ENCODE results near the gene PCDHGB2. TPM values are rescaled to one million over a fixed set of nuclear protein-coding genes. Genes with fewer than 3 reads are reported as not detected.

The PCDHGB2 gene
- total RNA-seq, 1 experiment from 2014 or later, result 4.1 TPM

GRCh38 chr5:141319202-141319601 is 40.6 kb upstream of the PCDHGB2 start:
- ATAC-seq (no peak), DNase-seq (ENCODE audit: low spot score) (no peak)
- H3K27me3 Mint-ChIP-seq (ENCODE audit: low read depth), result peaks cover 24% of the 10 kb centered on the region
- peaks cover 48% of the 10 kb centered on the region for H3K36me3 Mint-ChIP-seq
- ChIA-PET CTCF (interaction anchor here (0.6 to 4.9 kb wide), 21 partner anchors 10 to 245 kb away, joined by 3 to 46 read pairs (median 7); partner anchors contain the start of genes PCDHB10, PCDHB11, PCDHB14 and PCDHB15), POLR2A (no interaction called here)
- peak overlapping the region; percentile 99 for H3K4me3 Mint-ChIP-seq
- TF ChIP-seq FOXK1 (CRISPR knock-in tag; IDR thresholded peaks at IDR 0.05) (no peak), ATF3 (CRISPR knock-in tag; conservative IDR thresholded peaks at IDR 0.05) (no peak), PRDM15 (CRISPR knock-in tag; IDR thresholded peaks at IDR 0.05) (no peak), PREB (CRISPR knock-in tag; IDR thresholded peaks at IDR 0.05; ENCODE audit: borderline replicate concordance) (no peak), NFE2L1 (CRISPR knock-in tag; IDR thresholded peaks at IDR 0.05) (no peak), ZNF671 (CRISPR knock-in tag; IDR thresholded peaks at IDR 0.05) (no peak), ZNF317 (CRISPR knock-in tag; IDR thresholded peaks at IDR 0.05; ENCODE audit: borderline replicate concordance, low read depth) (no peak), MYBL2 (CRISPR knock-in tag; IDR thresholded peaks at IDR 0.05) (no peak), TEAD4 (CRISPR knock-in tag; IDR thresholded peaks at IDR 0.05) (no peak), ZNF138 (CRISPR knock-in tag; conservative IDR thresholded peaks at IDR 0.05) (no peak)
- peaks cover 33% of the 10 kb centered on the region for H3K9me3 Mint-ChIP-seq
- peak overlapping the region; percentile 39 for H3K27ac Mint-ChIP-seq
- peaks cover 24% of the 10 kb centered on the region for H3K4me1 Mint-ChIP-seq

- Mint-ChIP-seq H3K36me3 (peaks cover 48% of the 10 kb centered on the region), H3K27me3 (ENCODE audit: low read depth) (peaks cover 24% of the 10 kb centered on the region), H3K4me3 (peak overlapping the region; percentile 99), H3K9me3 (peaks cover 33% of the 10 kb centered on the region), H3K4me1 (peaks cover 24% of the 10 kb centered on the region), H3K27ac (peak overlapping the region; percentile 99)
- DNase-seq (ENCODE audit: low spot score) (no peak), ATAC-seq (no peak)
- no peak for TF ChIP-seq SMAD4 (CRISPR knock-in tag; IDR thresholded peaks at IDR 0.05)
- TF ChIP-seq HMGA2 (CRISPR knock-in tag; IDR thresholded peaks at IDR 0.05), result no peak
- no peak for TF ChIP-seq ZNF317 (CRISPR knock-in tag; IDR thresholded peaks at IDR 0.05; ENCODE audit: borderline replicate concordance, low read depth)
- TF ChIP-seq NR2C2 (CRISPR knock-in tag; IDR thresholded peaks at IDR 0.05), result no peak
- no peak for TF ChIP-seq MYBL2 (CRISPR knock-in tag; IDR thresholded peaks at IDR 0.05)
- no peak for TF ChIP-seq ZNF232 (CRISPR knock-in tag; IDR thresholded peaks at IDR 0.05)
- no peak for TF ChIP-seq ZNF219 (CRISPR knock-in tag; IDR thresholded peaks at IDR 0.05; ENCODE audit: borderline replicate concordance)
- no peak for TF ChIP-seq ZNF416 (CRISPR knock-in tag; IDR thresholded peaks at IDR 0.05)
- no peak for TF ChIP-seq NFATC4 (CRISPR knock-in tag; IDR thresholded peaks at IDR 0.05)
- TF ChIP-seq ARID4B (CRISPR knock-in tag; IDR thresholded peaks at IDR 0.05; ENCODE audit: borderline replicate concordance), result no peak
- POLR2A ChIA-PET, result interaction anchor here (0.8 to 1.6 kb wide), 4 partner anchors 11 to 238 kb away, joined by 3 to 5 read pairs (median 4); partner anchors contain the start of genes PCDHB15 and PCDHGA1
- CTCF ChIA-PET, result interaction anchor here (0.5 to 4.9 kb wide), 40 partner anchors 8 to 244 kb away, joined by 3 to 46 read pairs (median 6); partner anchors contain the start of genes PCDHB10, PCDHB11, PCDHB12 and PCDHB14
These were observed 40.1 kb upstream of the PCDHGB2 start for GRCh38 chr5:141319699-141320098.

Data from WTC11 (cell line).